Measurements from ENCODE around the gene CDH4. TPM values are rescaled to one million over a fixed set of nuclear protein-coding genes. Genes with fewer than 3 reads are reported as not detected.

CDH4 gene
- total RNA-seq, 3 donors from 2014 or later (not counting 1 experiment from before 2014, with no cell fraction given), result 0.18 TPM; not detected in 2

- Mint-ChIP-seq H3K4me3 (no peak overlapping the region), H3K9me3 (no peaks in the 10 kb centered on the region), H3K36me3 (no peaks in the 10 kb centered on the region), H3K27me3 (ENCODE audit: low read depth in 2 of 2) (no peaks in the 10 kb centered on the region), H3K27ac (no peak overlapping the region), H3K4me1 (no peaks in the 10 kb centered on the region)
- no peak for DNase-seq
- TF ChIP-seq CTCF (IDR thresholded peaks at IDR 0.05), result no peak
- no peaks in the 10 kb centered on the region for H3K36me3 ChIP-seq (ENCODE audit: control insufficient read depth, insufficient read depth, low read length)
- intact Hi-C loops (cut with micrococcal nuclease), result no loop called here
- H3K27ac ChIP-seq (ENCODE audit: low read length), result no peak overlapping the region
- no peaks in the 10 kb centered on the region for H3K4me1 ChIP-seq (ENCODE audit: control insufficient read depth, insufficient read depth, low read length)
- H3K4me3 ChIP-seq (ENCODE audit: low read length), result no peak overlapping the region
- no peaks in the 10 kb centered on the region for H3K27me3 ChIP-seq (ENCODE audit: control insufficient read depth, insufficient read depth, low read length)
- peaks cover 13% of the 10 kb centered on the region for H3K9me3 ChIP-seq (ENCODE audit: control insufficient read depth, insufficient read depth, low read length)
- ATAC-seq, result no peak
- WGBS (ENCODE audit: insufficient coverage), result 90% methylated on average over 7 of the region's 7 CpGs
These were observed 452.6 kb downstream of the CDH4 start for GRCh38 chr20:61704661-61705060.

- H3K27ac Mint-ChIP-seq, result no peak overlapping the region
- no peak overlapping the region for H3K4me3 Mint-ChIP-seq
- no peak for TF ChIP-seq CTCF (IDR thresholded peaks at IDR 0.05)
- WGBS (ENCODE audit: insufficient coverage), result 86% methylated on average over 26 of the region's 26 CpGs
- H3K9me3 Mint-ChIP-seq, result no peaks in the 10 kb centered on the region
- H3K27me3 Mint-ChIP-seq (ENCODE audit: low read depth in 2 of 2), result no peaks in the 10 kb centered on the region
- Histone ChIP-seq H3K27ac (ENCODE audit: low read length) (no peak overlapping the region), H3K27me3 (ENCODE audit: control insufficient read depth, insufficient read depth, low read length) (no peaks in the 10 kb centered on the region), H3K9me3 (ENCODE audit: control insufficient read depth, insufficient read depth, low read length) (peaks cover 21% of the 10 kb centered on the region), H3K4me3 (ENCODE audit: low read length) (no peak overlapping the region), H3K4me1 (ENCODE audit: control insufficient read depth, insufficient read depth, low read length) (no peaks in the 10 kb centered on the region), H3K36me3 (ENCODE audit: control insufficient read depth, insufficient read depth, low read length) (no peaks in the 10 kb centered on the region)
- no peaks in the 10 kb centered on the region for H3K4me1 Mint-ChIP-seq
- ATAC-seq (no peak), DNase-seq (no peak)
- intact Hi-C loops (cut with micrococcal nuclease), result no loop called here
- H3K36me3 Mint-ChIP-seq, result no peaks in the 10 kb centered on the region
These were observed 453.6 kb downstream of the CDH4 start for GRCh38 chr20:61705386-61706258.

GRCh38 chr20:61706259-61706961 is 454.3 kb downstream of the CDH4 start:
- H3K4me1 Mint-ChIP-seq, result no peaks in the 10 kb centered on the region
- H3K9me3 ChIP-seq (ENCODE audit: control insufficient read depth, insufficient read depth, low read length), result peaks cover 25% of the 10 kb centered on the region
- H3K9me3 Mint-ChIP-seq, result peaks cover 0 to 4% of the 10 kb centered on the region in 2 donors
- H3K27ac Mint-ChIP-seq, result no peak overlapping the region
- no peak overlapping the region for H3K4me3 Mint-ChIP-seq
- DNase-seq (no peak), ATAC-seq (no peak)
- TF ChIP-seq CTCF (IDR thresholded peaks at IDR 0.05), result no peak
- H3K27ac ChIP-seq (ENCODE audit: low read length), result no peak overlapping the region
- H3K36me3 ChIP-seq (ENCODE audit: control insufficient read depth, insufficient read depth, low read length), result no peaks in the 10 kb centered on the region
- H3K27me3 Mint-ChIP-seq (ENCODE audit: low read depth in 2 of 2), result no peaks in the 10 kb centered on the region
- H3K4me3 ChIP-seq (ENCODE audit: low read length), result no peak overlapping the region
- no peaks in the 10 kb centered on the region for H3K36me3 Mint-ChIP-seq
- H3K27me3 ChIP-seq (ENCODE audit: control insufficient read depth, insufficient read depth, low read length), result no peaks in the 10 kb centered on the region
- H3K4me1 ChIP-seq (ENCODE audit: control insufficient read depth, insufficient read depth, low read length), result no peaks in the 10 kb centered on the region
- 91% methylated on average over 29 of the region's 29 CpGs for WGBS (ENCODE audit: insufficient coverage)
- intact Hi-C loops (cut with micrococcal nuclease), result no loop called here
